Testis (tissue), 2 donors: ENCODE data around the gene TM4SF4.

Experiments
- CTCF ChIP-seq, 3 experiments: fragments of 450-650 bp in 2 of 3; fragments of 200-600 bp in 1 of 3; sonication (generic) in 1 of 3; IDR thresholded peaks; one replicate each; pipeline ENCODE4 v1.5.1; 2016 to 2019; ENCODE audit warnings: antibody characterized with exemption in 3 of 3, mild to moderate bottlenecking in 2 of 3, moderate library complexity in 1 of 3
- POLR2A ChIP-seq: fragments of 450-650 bp; IDR thresholded peaks from one replicate; pipeline ENCODE4 v1.6.1; 2017; ENCODE audit warnings: antibody characterized with exemption, mild to moderate bottlenecking, moderate library complexity

DNA sequence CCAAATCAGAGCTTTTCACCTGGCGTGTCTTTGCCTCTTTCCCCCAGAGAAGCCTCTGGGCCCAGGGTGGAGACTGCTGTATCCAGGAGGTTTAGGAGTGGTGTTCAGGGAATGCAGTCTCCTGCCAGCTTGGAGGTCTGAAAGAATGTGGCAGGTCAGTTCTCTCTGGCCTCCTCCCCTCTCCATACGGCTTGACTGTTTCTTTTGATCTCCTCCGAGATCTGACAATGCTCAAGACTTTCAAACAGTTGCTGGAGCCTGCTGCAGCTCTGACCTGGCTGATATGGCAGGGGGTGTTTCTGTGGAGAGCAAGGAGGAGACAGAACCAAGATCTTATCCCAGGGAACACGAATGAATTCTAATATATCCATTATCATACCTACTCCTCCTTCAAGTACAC, 24.7 kb upstream of the TM4SF4 start:
- TF ChIP-seq CTCF (IDR thresholded peaks at IDR 0.05) = no peak
- TF ChIP-seq POLR2A = no peak
